Body of pancreas (tissue), 4 donors: ENCODE results near the gene IWS1.

Source experiments
- CTCF ChIP-seq, 7 experiments: fragments of 450-650 bp in 4 of 7; fragments of 200-600 bp in 3 of 7; sonication (generic) in 3 of 7; IDR thresholded peaks; one replicate each; pipeline ENCODE4 v1.5.1; 2016 to 2019; ENCODE audit warnings: antibody characterized with exemption in 7 of 7
- POLR2A ChIP-seq, 3 donors: fragments of 450-650 bp; IDR thresholded peaks; one replicate each; pipeline ENCODE4 v1.6.1; 2016; ENCODE audit warnings: antibody characterized with exemption in 3 of 3, mild to moderate bottlenecking in 2 of 3

GRCh38 chr2:127558911-127559310 is 32.6 kb upstream of the IWS1 start:
- no peak for TF ChIP-seq CTCF (IDR thresholded peaks at IDR 0.05)
- TF ChIP-seq POLR2A (IDR thresholded peaks at IDR 0.05) = no peak
